RWPE2 (cell line): Measurements from ENCODE around the gene FOXO3.

ENCODE experiments used
- ATAC-seq: fragments of 200-7000 bp; cut with Tn5 transposase; 3 replicates; pipeline ENCODE4 v1.9.1; 2021; ENCODE audit warnings: low read depth
- DNase-seq: peaks from one replicate; pipeline ENCODE4 v3.0.0-alpha.2; 2020; ENCODE audit warnings: low spot score
- H3K27ac ChIP-seq: fragments of 450-650 bp; 2 replicates; pipeline ENCODE4 v1.5.1; 2017; ENCODE audit warnings: mild to moderate bottlenecking; ENCODE audit not compliant: poor library complexity, severe bottlenecking
- H3K27me3 ChIP-seq: fragments of 250-450 bp; sonication (Bioruptor Pico); 2 replicates; pipeline ENCODE4 v1.5.1; 2021; ENCODE audit warnings: mild to moderate bottlenecking, moderate library complexity; ENCODE audit not compliant: insufficient read depth, poor library complexity, severe bottlenecking
- H3K36me3 ChIP-seq: fragments of 250-450 bp; sonication (Bioruptor Pico); 2 replicates; pipeline ENCODE4 v1.5.1; 2020; ENCODE audit warnings: low read depth, mild to moderate bottlenecking, moderate library complexity
- H3K4me1 ChIP-seq: fragments of 250-450 bp; sonication (Bioruptor Pico); 2 replicates; pipeline ENCODE4 v1.5.1; 2021; ENCODE audit warnings: mild to moderate bottlenecking, moderate library complexity; ENCODE audit not compliant: insufficient read depth, poor library complexity, severe bottlenecking
- H3K4me3 ChIP-seq: fragments of 250-450 bp; sonication (Bioruptor Pico); 2 replicates; pipeline ENCODE4 v1.5.1; 2021; ENCODE audit warnings: mild to moderate bottlenecking, moderate library complexity; ENCODE audit not compliant: severe bottlenecking
- H3K9me3 ChIP-seq: fragments of 250-450 bp; sonication (Bioruptor Pico); 2 replicates; pipeline ENCODE4 v1.5.1; 2021; ENCODE audit warnings: mild to moderate bottlenecking, moderate library complexity; ENCODE audit not compliant: severe bottlenecking
- CTCF ChIP-seq: fragments of 450-650 bp; IDR thresholded peaks from one replicate; pipeline ENCODE4 v1.5.1; 2017; ENCODE audit warnings: mild to moderate bottlenecking, moderate library complexity; ENCODE audit not compliant: poor library complexity, severe bottlenecking

The FOXO3 gene

GRCh38 chr6:108669673-108670072, 109.0 kb downstream of the FOXO3 start:
- no peak overlapping the region for H3K27ac ChIP-seq
- peaks cover 21% of the 10 kb centered on the region for H3K4me1 ChIP-seq
- no peak overlapping the region for H3K4me3 ChIP-seq
- TF ChIP-seq CTCF: no peak
- no peaks in the 10 kb centered on the region for H3K27me3 ChIP-seq
- ATAC-seq: no peak
- H3K9me3 ChIP-seq: no peaks in the 10 kb centered on the region
- DNase-seq: no peak
- peaks cover 37% of the 10 kb centered on the region for H3K36me3 ChIP-seq

- H3K9me3 ChIP-seq: no peaks in the 10 kb centered on the region
- H3K4me1 ChIP-seq: peaks cover 22% of the 10 kb centered on the region
- ATAC-seq (no peak), DNase-seq (no peak)
- no peak overlapping the region for H3K4me3 ChIP-seq
- peaks cover 30% of the 10 kb centered on the region for H3K36me3 ChIP-seq
- no peaks in the 10 kb centered on the region for H3K27me3 ChIP-seq
- no peak overlapping the region for H3K27ac ChIP-seq
- TF ChIP-seq CTCF: no peak
These were observed 110.5 kb downstream of the FOXO3 start for GRCh38 chr6:108671175-108671574.

GRCh38 chr6:108671790-108672189, 111.1 kb downstream of the FOXO3 start:
- Histone ChIP-seq H3K4me1 (peaks cover 25% of the 10 kb centered on the region), H3K36me3 (peaks cover 34% of the 10 kb centered on the region), H3K27me3 (no peaks in the 10 kb centered on the region), H3K27ac (no peak overlapping the region), H3K4me3 (no peak overlapping the region), H3K9me3 (no peaks in the 10 kb centered on the region)
- no peak for TF ChIP-seq CTCF
- no peak for DNase-seq
- ATAC-seq: no peak

- DNase-seq (no peak), ATAC-seq (no peak)
- no peaks in the 10 kb centered on the region for H3K9me3 ChIP-seq
- H3K27ac ChIP-seq: no peak overlapping the region
- TF ChIP-seq CTCF: no peak
- no peak overlapping the region for H3K4me3 ChIP-seq
- H3K27me3 ChIP-seq: no peaks in the 10 kb centered on the region
- H3K4me1 ChIP-seq: peaks cover 25% of the 10 kb centered on the region
- peaks cover 25% of the 10 kb centered on the region for H3K36me3 ChIP-seq
These were observed 111.9 kb downstream of the FOXO3 start for GRCh38 chr6:108672641-108673040.

- DNase-seq (no peak), ATAC-seq (no peak)
- Histone ChIP-seq H3K27ac (peak overlapping the region; percentile 10), H3K4me3 (no peak overlapping the region), H3K27me3 (no peaks in the 10 kb centered on the region), H3K36me3 (peaks cover 20% of the 10 kb centered on the region), H3K9me3 (no peaks in the 10 kb centered on the region), H3K4me1 (peaks cover 25% of the 10 kb centered on the region)
- TF ChIP-seq CTCF: no peak
These were observed 112.4 kb downstream of the FOXO3 start for GRCh38 chr6:108673153-108673552.
